NCI-H226 (cell line): ENCODE results near the gene LIX1.
A peak's percentile ranks its signal among the peaks of the same experiment; 100 is the strongest.
"Not testable (repeated sequence)": the region's sequence is repeated elsewhere in the genome, so short reads cannot be mapped to it uniquely, and the experiment has no call there.

Experiments
- DNase-seq: peaks from one replicate; pipeline ENCODE4 v3.0.0-alpha.2; 2015

The LIX1 gene

DNA sequence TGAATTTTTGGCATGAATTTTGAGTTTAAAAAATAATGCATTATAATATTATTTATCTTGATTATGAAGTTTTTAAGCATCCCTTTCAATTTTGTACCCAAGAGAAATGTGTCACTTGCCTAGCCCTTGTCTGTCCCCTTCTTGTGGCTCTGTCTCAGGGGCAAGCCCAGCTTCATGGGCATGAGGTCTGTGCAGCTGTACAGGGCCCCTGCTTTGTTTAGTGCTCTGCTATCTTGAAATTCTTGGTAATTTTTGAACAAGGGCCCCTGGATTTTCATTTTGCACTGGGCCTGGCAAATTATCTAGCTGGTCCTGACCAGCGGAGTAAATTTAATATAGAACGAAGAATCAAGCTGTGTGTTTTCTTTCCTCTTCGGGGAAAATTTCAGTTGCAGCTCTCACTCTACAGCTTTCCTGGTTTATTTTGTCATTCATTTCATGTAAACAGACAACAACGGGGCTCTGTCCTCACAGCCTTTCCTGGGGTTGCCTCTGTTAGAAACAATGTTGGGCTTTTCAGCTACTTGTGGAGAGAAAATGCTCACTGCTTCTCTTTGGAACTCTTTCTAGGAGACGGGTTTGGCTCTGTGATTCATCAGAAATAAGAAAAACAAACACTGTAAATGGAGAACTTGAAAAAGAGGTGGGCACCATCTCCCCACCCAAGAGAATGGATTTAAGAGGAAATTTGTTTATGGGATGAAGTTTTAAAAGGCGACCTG is 41.1 kb downstream of the LIX1 start:
- no peak for DNase-seq

DNA sequence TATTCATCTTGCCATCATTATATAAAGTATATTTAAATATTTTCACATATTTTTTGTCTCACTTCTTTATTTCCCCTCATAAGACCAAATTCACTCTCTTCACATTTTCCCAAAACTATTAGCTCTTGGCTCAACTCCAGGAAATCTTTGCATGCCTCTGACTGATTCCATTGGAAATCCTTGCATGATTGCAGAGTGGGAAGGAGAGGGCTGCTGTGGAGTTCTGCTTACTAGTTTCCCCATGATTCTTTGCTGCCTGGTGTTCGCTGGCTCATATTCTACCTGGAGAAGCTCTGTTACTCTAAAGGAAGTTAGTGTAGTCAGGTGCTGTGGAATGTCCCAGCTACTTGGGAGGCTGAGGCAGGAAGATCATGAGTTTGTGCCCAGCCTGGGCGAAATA is 41.9 kb downstream of the LIX1 start:
- DNase-seq, result peak; percentile 3

DNA sequence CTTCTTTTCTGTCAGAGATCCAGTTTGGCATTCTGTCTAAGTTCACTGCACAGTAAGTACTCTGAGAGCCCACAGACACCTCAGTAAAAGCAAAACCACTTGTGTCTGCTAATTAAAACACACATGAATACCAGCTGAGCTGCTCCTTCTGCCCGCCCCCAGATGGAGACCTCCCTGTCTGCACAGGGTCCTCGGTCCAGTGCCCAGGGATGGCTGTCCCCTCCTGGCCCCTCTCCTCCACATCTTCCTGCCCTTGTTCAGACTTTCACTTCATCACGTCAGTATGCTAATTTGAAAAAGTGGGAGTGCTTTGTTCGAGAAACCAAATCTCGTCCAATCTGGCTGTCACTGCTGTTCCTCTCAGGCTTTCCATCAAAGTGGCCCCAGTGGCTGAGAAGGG is 43.5 kb downstream of the LIX1 start:
- DNase-seq, result no peak

DNA sequence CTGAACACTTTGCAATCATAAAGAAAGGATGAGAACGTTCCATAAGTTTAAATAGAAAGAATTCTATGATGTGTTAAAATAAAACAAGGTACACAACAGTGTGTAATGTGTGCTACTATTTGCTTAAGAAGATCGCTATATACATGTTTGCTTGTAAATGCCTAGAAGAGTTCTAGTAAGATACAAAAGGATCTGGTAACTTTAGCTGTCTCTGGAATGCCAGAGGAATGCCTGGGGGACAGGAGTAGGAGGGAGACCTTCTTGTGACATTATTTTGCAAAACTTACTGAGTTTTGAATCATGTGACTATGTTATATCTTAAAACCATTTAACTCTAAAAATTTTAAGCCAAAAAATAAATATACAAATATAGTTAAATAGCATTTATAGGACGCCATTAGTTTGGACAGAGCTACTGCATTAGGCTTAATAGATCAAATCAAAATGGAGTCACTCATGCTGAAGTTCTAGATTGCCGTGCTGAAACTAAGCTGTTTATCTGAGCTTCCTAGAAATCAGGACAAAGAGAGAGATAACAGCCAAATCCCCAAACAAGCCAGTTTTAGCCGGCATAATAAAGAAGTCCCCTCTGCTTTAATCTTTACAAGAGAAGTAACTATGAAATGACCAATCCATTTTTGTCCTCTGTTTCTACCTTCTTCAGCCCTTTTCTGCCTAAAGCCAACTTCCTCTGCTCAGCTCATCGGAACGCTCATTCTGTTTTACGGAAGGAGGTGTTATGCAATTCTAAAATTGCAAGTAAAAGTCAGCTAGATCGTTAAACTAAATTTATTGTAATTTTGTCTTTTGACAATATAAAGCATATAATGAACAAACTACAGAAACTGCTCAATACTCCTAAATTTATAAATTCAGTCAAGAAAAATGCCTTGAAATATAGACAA is 44.8 kb downstream of the LIX1 start:
- DNase-seq, result no peak

DNA sequence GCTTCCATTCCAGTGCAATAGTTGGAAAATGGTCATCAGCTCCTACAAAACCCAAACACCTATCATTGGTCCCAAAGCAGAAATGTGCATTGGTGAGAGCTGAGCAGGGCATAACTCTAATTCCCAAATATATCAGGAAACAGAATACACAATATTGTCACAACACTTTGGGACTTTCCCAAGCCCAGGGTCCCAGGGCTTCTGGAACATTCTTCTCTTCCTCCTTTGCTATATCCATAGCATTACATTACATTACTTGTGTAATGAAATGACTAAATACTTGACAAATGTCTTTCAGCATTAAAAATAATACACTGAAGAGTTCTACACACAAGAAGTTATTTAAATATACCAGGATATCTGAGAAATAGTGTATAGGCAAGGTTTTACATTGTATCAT is 45.6 kb downstream of the LIX1 start:
- no peak for DNase-seq

DNA sequence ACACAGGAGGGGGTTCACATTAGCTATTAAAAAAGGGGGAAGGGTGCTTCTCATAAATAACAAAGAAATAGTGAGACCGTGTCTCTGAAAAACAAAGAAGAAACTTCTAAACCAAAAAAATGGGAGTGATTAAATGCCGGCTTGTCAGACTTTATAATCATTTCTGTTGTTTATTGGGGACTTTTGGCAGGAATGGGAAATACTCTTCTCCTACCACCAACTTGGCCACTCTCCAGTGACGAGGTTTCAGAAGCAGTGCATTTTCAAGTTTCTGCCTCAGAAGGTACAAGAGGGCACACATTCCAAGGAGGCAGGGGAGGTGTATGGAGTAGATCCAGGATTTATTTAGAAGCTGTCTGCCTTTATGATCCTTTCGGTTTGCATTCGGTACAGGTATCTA is 46.2 kb downstream of the LIX1 start:
- DNase-seq, result no peak

DNA sequence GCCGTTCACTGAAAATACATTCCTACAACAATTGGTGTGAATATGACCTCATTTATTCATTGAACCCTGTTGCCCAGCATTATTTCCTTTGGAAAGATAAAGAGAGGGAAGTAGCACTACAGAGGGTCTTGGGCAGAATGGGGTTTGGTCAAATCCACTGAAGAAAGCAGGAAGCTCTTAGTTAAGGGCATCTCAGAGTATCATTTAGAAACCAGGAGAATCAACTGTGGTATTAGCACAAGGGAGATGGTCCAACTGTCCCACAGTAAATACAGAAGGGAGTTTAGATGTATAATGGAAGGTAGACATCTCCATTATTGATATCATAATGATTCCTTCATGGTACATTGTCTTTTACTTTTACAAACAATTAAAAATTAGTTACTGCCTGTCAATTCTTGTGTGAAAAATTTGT is 47.1 kb downstream of the LIX1 start:
- DNase-seq, result no peak

DNA sequence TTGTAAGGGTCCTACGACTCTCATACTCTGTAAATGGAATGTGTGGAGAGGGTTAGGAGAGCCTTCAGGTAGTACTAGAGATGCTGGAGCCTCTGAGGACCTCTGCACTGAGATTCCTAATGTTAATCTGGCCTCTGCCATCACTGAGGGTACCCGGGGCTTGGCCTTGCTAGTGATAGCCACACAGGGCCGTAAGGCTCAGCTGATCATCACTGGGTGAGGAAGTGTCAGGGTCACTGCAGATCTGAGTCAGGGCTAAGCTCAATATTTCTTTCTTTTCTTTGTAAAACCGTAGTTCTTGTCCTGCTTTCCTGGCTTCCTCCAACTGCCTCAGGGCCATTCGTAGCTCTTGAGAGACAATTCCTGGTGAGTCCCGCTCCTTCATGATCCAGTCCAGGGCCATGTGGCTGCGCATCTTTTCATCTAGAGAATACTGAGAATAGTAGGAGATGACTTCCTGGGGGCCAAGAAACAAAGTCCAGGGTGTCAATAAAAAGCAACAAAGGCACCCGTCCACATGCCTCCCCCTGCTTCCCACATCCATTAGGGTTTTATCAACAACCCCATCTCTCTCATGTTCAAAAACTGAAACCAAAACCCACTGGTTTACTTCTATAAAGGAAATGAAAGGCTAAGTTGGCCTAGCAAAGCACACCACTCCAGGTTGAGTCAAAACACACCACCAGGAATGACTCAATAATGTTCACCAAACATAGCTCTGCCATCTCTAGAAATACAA is 47.7 kb downstream of the LIX1 start:
- no peak for DNase-seq

DNA sequence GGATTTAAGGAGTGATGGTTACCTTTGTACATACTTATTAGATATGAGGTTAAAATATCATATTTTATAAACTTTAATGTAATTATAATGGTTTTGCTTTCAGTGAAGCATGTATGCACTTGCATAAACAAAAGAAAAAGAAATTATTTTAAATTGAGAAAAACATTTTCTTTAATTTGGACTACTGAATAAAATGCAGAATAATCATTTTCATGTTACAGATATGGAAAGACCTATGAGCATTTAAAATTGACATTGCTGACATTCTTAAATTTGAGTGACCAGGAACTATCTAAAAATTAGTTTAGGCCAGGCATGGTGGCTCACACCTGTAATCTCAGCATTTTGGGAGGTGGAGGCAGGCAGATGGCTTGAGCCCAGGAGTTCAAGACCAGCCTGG is 49.2 kb downstream of the LIX1 start:
- no peak for DNase-seq

DNA sequence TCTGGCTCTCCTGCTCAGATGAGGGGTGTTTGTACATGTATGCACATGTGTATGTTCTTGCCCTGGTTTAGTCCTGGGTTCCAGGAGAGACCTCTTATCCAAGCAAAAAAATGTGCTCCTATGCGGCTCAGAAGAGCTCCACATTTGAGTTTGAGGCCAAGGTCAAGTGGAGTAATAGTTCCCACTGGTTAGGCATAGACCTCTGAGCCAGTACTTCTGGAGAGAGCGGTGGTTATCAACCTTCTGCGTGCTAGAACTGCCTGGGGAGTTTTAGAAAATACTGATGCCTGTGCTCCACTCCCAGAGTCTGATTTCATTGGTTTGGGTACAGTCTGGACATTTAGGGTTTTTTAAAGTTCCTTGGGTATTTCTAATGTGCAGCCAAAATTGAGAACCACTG is 51.5 kb downstream of the LIX1 start:
- DNase-seq, result no peak

DNA sequence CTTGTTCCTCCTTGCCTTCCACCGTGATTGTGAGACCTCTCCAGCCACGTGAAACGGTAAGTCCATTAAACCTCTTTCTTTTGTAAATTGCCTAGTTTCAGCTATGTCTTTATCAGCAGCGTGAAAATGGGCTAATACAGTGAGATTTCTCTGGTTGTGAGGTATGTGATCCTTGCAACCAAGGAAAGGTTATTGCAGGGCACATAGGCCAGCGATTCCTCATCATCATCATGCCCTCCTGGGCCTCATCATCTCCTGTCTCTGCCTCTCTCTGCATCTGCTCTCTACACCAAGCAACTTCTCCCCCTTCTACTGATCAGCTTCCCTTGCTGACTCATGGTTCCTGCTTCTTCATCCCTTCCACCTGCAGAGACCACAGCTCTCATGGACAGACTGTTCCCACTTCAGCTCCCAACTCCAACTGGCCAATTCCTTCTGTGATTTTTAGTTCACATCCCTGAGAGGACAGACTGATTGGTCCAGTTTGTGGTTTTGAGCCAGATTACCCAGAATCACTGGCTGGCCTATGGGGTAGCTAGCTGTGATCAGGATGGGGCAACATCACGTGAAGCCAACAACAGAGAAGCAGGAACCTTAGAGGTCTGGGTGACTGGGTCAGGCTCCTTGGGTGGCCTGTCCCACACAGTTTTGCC is 53.1 kb downstream of the LIX1 start:
- DNase-seq, result no peak

DNA sequence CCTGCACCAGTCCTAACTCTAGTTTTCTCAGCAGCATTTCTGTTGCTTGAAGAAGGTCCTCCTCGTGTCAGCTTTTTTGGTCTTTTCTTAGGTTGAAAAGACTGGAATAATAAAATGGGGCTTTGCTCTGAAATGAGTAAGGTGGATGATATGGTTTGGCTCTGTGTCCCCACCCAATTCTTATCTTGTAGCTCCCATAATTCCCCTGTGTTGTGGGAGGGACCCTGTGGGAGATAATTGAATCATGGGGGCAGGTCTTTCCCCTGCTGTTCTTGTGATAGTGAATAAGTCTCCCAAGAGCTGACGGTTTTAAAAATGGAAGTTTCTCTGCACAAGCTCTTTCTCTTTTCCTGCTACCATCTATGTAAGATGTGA is 53.6 kb downstream of the LIX1 start:
- no peak for DNase-seq

DNA sequence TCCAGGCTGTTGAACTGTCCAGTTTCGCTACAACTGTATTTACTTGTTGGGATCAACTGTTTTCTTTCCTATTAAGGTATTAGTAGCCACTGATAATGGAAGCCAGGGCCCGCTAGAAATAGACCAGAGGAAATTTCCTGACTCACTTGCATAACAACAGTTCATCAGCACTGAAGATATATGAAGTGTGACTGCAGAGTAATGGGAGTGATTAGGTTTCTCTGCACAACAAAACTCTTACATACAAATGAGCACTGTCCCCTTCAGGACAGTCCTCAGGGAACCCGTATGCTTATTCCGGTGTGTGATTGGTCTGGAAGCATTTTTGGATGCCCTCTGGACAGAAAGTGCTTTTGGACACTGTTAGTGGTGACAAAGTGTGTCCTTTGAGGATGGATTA is 55.3 kb downstream of the LIX1 start:
- DNase-seq, result no peak

DNA sequence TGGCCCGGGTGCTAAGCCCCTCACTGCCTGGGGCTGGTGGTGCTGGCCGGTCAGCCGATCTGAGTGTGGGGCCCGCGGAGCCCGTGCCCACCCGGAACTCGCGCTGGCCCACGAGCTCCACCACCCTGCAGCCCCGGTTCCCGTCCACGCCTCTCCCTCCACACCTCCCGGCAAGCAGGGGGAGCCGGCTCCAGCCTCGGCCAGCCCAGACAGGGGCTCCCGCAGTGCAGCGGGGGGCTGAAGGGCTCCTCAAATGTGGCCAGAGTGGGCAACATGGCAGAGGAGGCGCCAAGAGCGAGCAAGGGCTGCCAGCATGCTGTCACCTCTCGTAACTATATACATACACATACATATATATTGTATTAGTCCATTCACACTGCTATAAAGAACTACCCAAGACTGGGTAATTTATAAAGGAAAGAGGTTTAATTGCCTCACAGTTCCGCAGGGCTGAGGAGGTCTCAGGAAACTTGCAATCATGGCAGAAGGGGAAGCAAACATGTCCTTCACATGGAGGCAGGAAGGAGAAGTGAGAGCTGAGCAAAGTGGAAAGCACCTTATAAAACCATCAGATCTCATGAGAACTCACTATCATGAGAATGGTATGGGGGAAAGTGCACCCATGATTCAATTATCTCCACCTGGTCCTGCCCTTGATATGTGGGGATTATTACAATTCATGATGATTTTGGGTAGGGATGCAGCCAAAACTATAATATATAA is 56.8 kb downstream of the LIX1 start:
- no peak for DNase-seq

DNA sequence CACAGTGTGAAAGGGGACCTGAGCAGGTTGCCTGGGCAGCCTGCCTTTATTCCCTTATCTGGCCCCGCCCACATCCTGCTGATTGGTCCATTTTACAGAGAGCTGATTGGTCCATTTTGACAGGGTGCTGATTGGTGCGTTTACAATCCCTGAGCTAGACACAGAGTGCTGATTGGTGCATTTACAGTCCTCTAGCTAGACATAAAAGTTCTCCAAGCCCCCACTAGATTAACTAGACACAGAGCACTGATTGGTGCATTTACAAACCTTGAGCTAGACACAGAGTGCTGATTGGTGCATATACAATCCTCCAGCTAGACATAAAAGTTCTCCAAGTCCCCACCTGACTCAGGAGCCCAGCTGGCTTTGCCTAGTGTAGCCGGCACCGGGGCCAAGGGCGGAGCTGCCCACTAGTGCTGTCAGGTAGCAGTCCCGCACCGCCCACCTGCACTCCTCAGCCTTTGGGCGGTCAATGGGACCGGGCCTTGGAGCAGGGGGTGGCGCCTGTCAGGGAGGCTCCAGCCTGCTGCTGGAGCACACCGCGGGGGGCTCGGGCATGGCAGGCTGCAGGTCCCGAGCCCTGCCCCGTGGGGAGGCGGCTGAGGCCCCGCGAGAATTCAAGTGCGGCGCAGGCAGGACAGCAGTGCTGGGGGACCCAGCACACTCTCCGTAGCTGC is 57.5 kb downstream of the LIX1 start:
- DNase-seq, result not testable (repeated sequence)

DNA sequence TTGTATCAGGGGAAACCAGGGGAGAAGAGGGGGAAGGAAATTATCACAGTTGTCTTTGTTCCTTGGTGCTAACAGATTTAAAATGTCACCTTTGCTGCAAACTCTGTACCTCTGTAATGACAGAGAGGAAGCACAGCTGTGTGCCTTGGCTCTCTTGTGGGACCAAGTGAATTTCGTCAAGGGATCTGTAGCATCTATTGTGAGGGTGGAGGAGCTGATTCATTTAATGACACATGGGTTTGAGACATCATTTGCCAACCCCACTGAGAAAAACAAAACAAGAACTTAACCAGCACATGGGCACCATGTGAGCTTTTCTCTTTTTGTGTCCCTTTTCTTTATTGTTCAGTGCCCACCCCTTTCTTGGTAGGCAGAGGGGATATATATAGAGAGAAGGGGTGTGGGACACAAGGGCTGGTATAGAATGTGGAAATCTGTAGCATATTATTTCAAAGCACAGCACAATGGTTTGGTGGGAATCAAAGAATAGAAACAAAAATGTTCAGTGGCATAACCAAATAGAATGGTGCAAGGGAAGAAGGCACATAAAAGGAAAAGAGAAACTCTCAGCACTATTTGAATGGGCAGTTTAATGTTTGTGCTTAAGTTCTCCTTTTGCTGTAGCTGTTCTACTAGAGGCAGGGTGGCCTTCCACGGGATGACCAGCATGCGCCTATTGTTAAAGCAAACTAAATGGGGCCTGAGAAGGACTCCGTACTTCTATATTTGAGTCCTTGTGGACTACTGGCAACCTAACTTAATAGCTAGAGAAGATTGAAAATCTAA is 63.3 kb downstream of the LIX1 start:
- no peak for DNase-seq

DNA sequence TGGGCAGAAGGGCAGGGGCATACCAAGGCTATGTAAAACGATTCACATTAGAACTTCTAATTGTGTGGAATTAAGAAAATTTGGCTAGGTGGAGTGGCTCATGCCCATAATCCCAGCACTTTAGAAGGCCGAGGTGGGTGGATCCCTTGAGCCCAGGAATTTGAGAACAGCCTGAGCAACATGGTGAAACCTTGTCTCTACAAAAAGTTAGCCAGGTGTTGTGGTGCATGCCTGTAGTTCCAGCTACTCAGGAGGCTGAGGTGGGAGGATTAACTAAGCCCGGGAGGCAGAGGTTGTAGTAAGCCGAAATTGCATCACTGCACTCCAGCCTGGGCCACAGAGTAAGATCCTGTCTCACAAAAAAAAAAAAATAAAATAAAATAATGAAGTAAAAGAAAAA is 65.2 kb downstream of the LIX1 start:
- no peak for DNase-seq

DNA sequence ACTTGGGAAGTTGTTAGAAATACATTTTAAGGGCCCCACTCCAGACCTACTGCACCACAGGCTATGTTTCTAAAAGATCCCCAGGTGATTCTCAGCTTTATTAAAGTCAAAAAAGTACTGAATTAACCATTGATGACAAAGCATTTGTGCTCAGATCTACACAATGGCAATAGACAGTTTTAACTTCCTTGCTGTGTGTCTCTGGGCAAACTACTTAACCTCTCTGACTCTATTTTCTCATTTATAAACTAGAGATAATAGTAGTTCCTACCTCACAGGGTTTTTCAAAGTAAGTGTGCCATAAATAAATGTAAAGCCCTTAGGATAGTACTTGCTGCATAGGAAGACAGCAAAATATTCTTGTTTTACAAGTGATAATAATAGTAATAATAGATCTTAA is 66.3 kb downstream of the LIX1 start:
- DNase-seq, result no peak

DNA sequence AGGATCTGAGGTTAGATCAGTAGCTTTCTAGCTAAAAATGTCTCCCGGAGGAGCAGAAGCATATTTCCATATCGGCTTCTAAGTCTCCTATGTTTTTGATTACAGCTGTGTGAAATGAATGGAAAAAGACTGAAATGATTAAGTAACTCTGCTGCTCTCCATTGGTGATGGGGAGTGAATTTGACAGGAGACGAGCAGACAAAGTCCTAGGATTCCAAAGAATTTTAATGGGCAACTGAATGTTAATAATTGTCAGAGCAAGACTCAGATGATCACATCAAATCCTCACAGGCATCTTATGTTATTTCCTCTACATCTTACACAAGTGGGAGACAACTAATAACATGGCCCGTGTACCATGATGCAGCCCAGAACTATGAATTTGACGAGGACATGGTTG is 66.8 kb downstream of the LIX1 start:
- no peak for DNase-seq

DNA sequence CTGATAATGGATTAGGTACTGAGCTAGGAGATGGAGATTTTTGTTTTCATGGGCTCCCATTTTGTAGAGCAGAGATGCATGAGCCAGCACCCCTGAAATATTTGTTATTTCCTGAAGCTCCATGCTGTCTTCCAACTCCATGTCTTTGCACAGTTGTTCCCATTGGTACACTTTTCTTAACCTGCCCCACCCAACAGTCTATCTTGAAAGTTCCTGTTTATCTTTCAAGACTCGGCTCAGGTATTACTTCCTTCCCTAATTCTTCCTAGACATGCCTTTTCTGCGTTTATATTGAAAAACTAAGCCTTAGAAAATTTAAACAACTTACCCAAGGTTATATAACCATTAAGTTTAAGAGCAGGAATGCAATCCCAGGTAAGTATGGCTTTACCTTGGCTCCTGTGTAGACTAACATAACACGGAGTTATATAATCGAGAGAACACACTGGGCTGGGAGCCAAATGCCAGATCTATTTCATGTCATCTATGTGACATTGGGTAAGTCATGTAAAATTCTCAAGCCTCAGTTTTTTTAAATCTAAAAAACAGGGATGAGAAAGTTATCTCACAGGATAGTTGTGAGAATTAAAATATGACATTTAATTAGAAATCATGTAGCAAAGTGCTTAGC is 67.4 kb downstream of the LIX1 start:
- DNase-seq, result no peak

DNA sequence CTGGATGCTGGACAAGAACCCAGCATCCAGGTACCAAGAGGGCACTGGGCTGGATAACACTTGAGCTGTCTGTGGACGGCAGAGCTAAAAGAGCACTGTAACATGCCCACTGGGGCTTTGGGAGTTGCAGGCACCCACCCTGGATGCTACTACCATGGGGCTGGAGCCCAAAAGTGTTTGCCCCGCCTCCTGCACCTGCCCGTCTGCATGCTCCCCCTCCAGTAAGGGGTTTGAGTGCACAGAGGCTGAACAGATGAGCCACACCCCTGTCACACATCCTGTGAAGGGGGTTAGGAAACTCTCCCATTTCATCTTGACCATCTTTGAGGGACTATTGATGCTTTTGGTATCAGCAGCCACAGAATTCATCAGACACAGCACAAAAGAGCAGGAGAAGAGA is 69.0 kb downstream of the LIX1 start:
- DNase-seq, result no peak
